GM23338 (cell line): Measurements from ENCODE around the gene RBM24.
A peak's percentile ranks its signal among the peaks of the same experiment; 100 is the strongest.

Experiments
- CREB1 ChIP-seq: fragments of 250-450 bp; sonication (Bioruptor Pico); IDR thresholded peaks from 2 replicates; pipeline ENCODE4 v1.5.0; 2020; ENCODE audit warnings: low read depth, mild to moderate bottlenecking, moderate library complexity
- CTCF ChIP-seq, 2 experiments: fragments of 200-600 bp in 1 of 2; sonication (generic) in 1 of 2; conservative IDR thresholded peaks; 2 replicates each; pipeline versions ENCODE4 v1.5.1 to v1.6.1; 2016 to 2017; ENCODE audit warnings: antibody characterized with exemption in 2 of 2, low read depth in 2 of 2, mild to moderate bottlenecking in 2 of 2, moderate library complexity in 1 of 2
- EZH2 ChIP-seq: fragments of 200-600 bp; sonication (generic); IDR thresholded peaks from one replicate; pipeline ENCODE4 v1.8.0; 2017; ENCODE audit warnings: antibody characterized with exemption, mild to moderate bottlenecking, low read depth; ENCODE audit not compliant: unreplicated experiment
- EZH2phosphoT487 ChIP-seq: fragments of 200-600 bp; sonication (generic); IDR thresholded peaks from one replicate; pipeline ENCODE4 v1.8.1; 2018; ENCODE audit warnings: antibody characterized with exemption; ENCODE audit not compliant: unreplicated experiment
- JUNB ChIP-seq: IDR thresholded peaks from one replicate; pipeline ENCODE4 v1.6.1; 2016; ENCODE audit warnings: antibody characterized with exemption; ENCODE audit not compliant: unreplicated experiment
- POLR2AphosphoS5 ChIP-seq: IDR thresholded peaks from 2 replicates; pipeline ENCODE4 v1.6.1; 2016; ENCODE audit warnings: antibody characterized with exemption, low read depth
- REST ChIP-seq: IDR thresholded peaks from one replicate; pipeline ENCODE4 v1.6.1; 2018; ENCODE audit warnings: antibody characterized with exemption; ENCODE audit not compliant: unreplicated experiment
- ZNF114 ChIP-seq: fragments of 250-450 bp; sonication (Bioruptor Pico); IDR thresholded peaks from 2 replicates; pipeline ENCODE4 v1.5.0; 2020; ENCODE audit warnings: mild to moderate bottlenecking, moderate library complexity

- no peak for TF ChIP-seq CTCF (conservative IDR thresholded peaks at IDR 0.05; ENCODE audit: low read depth in 2 of 2)
- TF ChIP-seq EZH2: peak; percentile 34
- TF ChIP-seq POLR2AphosphoS5: no peak
- no peak for TF ChIP-seq EZH2phosphoT487
- no peak for TF ChIP-seq ZNF114 (CRISPR knock-in tag)
- no peak for TF ChIP-seq JUNB
- no peak for TF ChIP-seq REST
- no peak for TF ChIP-seq CREB1 (CRISPR knock-in tag)
These were observed 1.0 kb upstream of the RBM24 start for GRCh38 chr6:17280138-17280537.
